Placental epithelial cell (primary cell): ENCODE measurements around the gene CDH6. TPM values are rescaled to one million over a fixed set of nuclear protein-coding genes. Genes with fewer than 3 reads are reported as not detected.

Experiments used
- total RNA-seq: library from RNA; depleted of rRNA; stranded (reverse); fragments of >200 nt; gene quantifications from 2 replicates; pipeline ENCODE4 v1.2.3, GENCODE V29; 2012

Gene CDH6
- total RNA-seq: not detected in 2 replicates

GRCh38 chr5:31193591-31194467, at the start of gene CDH6:
Gene CDH6 (plus strand): TSS chr5:31193686. CDS start chr5:31267474, 73,788 bp downstream.

